ENCODE results near the gene DAAM2.

Gene DAAM2

DNA sequence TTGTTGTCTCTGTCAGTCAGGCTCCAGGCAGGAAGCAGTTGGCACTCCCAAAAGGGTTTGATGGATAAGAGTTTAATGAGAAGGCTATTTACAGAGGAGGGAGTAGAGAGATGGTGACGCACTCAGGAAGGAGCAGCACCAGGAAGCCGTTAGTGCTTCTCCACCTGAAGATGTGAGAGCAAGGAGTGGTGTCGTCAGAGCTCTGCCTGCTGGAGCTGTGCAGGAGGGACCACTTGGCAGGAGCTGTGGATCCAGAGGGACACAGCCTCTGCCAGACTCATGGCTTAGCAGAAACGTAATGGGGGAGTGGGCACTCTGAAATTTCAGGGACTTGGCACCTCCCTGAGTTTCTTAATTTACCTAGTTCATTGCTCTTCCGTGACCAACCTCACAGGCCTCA is 16.8 kb downstream of the DAAM2 start:
- TF ChIP-seq CTCF (conservative IDR thresholded peaks at IDR 0.05) (no peak), ZFX (IDR thresholded peaks at IDR 0.05) (no peak)

GRCh38 chr6:39811835-39812345 is 19.7 kb downstream of the DAAM2 start:
- TF ChIP-seq CTCF (conservative IDR thresholded peaks at IDR 0.05) (no peak), ZFX (IDR thresholded peaks at IDR 0.05) (no peak)
- no peak overlapping the region for H3K27ac ChIP-seq

More for the DNA sequence above, 16.8 kb downstream of the DAAM2 start:
- H3K27ac ChIP-seq: no peak overlapping the region

GRCh38 chr6:39812496-39812852 is 20.3 kb downstream of the DAAM2 start:
- no peak overlapping the region for H3K27ac ChIP-seq
- no peak for TF ChIP-seq CTCF (conservative IDR thresholded peaks at IDR 0.05)
- no peak for TF ChIP-seq ZFX (IDR thresholded peaks at IDR 0.05)

GRCh38 chr6:39812853-39813533 is 20.8 kb downstream of the DAAM2 start:
- no peak overlapping the region for H3K27ac ChIP-seq
- no peak for TF ChIP-seq ZFX (IDR thresholded peaks at IDR 0.05)

- no peak overlapping the region for H3K27ac ChIP-seq
- TF ChIP-seq ZFX (IDR thresholded peaks at IDR 0.05): no peak
- no peak for TF ChIP-seq CTCF (conservative IDR thresholded peaks at IDR 0.05)
These were observed 22.1 kb downstream of the DAAM2 start for GRCh38 chr6:39814236-39814635.

DNA sequence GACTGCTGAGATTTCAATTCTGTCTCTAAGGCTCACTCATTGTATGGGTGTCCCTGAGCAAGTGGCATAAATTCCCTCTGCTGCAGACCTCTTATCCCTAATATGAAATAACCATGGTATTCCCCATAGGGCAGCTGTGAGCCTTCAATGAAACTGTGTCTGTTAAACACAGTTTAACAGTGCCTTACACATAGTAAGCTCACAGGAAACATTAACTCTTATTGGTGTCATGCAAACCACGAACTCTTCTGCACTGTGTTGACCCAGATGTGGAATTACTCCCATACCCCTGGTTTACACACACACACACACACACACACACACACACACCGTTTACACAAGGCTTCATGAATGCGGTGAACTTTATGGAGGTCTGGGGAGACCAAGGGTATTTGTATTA is 23.2 kb downstream of the DAAM2 start:
- H3K27ac ChIP-seq: no peak overlapping the region
- TF ChIP-seq ZFX (IDR thresholded peaks at IDR 0.05) (no peak), CTCF (conservative IDR thresholded peaks at IDR 0.05) (no peak)

- no peak overlapping the region for H3K27ac ChIP-seq
- TF ChIP-seq ZFX (IDR thresholded peaks at IDR 0.05): no peak
- no peak for TF ChIP-seq CTCF (conservative IDR thresholded peaks at IDR 0.05)
These were observed 24.6 kb downstream of the DAAM2 start for GRCh38 chr6:39816747-39817146.

- no peak overlapping the region for H3K27ac ChIP-seq
- TF ChIP-seq CTCF (conservative IDR thresholded peaks at IDR 0.05): no peak
- TF ChIP-seq ZFX (IDR thresholded peaks at IDR 0.05): no peak
These were observed 26.5 kb downstream of the DAAM2 start for GRCh38 chr6:39818695-39819094.

All from C4-2B (cell line).